HepG2 (cell line): Measurements from ENCODE around the gene PIP4K2B. TPM values are rescaled to one million over a fixed set of nuclear protein-coding genes. Genes with fewer than 3 reads are reported as not detected.

Source experiments
- ATF4 ChIP-seq, 2 experiments: fragments of 450-650 bp in 1 of 2; sonication (generic) in 1 of 2; formaldehyde crosslinking; IDR thresholded peaks; 2 replicates each; pipeline versions ENCODE4 v1.5.0 to v1.8.0; 2020 to 2022; ENCODE audit warnings: mild to moderate bottlenecking in 1 of 2, missing genetic modification reagents in 1 of 2
- BRCA1 ChIP-seq: sonication (generic); formaldehyde crosslinking; IDR thresholded peaks from 2 replicates; pipeline ENCODE4 v1.4.0; 2020; ENCODE audit warnings: missing genetic modification reagents
- BRD4 ChIP-seq: sonication (generic); formaldehyde crosslinking; IDR thresholded peaks from 2 replicates; pipeline ENCODE4 v1.4.0; 2020; ENCODE audit warnings: missing genetic modification reagents
- FIP1L1 ChIP-seq: fragments of 200-400 bp; formaldehyde crosslinking; IDR thresholded peaks from 2 replicates; pipeline ENCODE4 v1.6.1; 2018; ENCODE audit warnings: low read depth, mild to moderate bottlenecking, low read length, moderate library complexity, borderline replicate concordance; ENCODE audit not compliant: insufficient read depth
- FOXC1 ChIP-seq: sonication (generic); formaldehyde crosslinking; IDR thresholded peaks from 2 replicates; pipeline ENCODE4 v1.8.0; 2022; ENCODE audit warnings: mild to moderate bottlenecking, missing genetic modification reagents, borderline replicate concordance
- FOXK1 ChIP-seq: sonication (generic); formaldehyde crosslinking; IDR thresholded peaks from 2 replicates; pipeline ENCODE4 v1.4.0; 2020; ENCODE audit warnings: low read depth, missing genetic modification reagents, borderline replicate concordance
- GATAD1 ChIP-seq: IDR thresholded peaks from 2 replicates; pipeline ENCODE4 v1.6.1; 2016; ENCODE audit warnings: missing genetic modification reagents, missing compliant biosample characterization
- IRF9 ChIP-seq: sonication (generic); formaldehyde crosslinking; IDR thresholded peaks from 2 replicates; pipeline ENCODE4 v1.8.0; 2022; ENCODE audit warnings: missing genetic modification reagents, mild to moderate bottlenecking, borderline replicate concordance
- JUN ChIP-seq: sonication (generic); formaldehyde crosslinking; IDR thresholded peaks from 2 replicates; pipeline ENCODE4 v1.4.0; 2020; ENCODE audit warnings: mild to moderate bottlenecking, missing genetic modification reagents
- MIER3 ChIP-seq: IDR thresholded peaks from 2 replicates; pipeline ENCODE4 v1.6.1; 2016; ENCODE audit warnings: missing compliant biosample characterization, borderline replicate concordance
- MYC ChIP-seq: sonication (generic); formaldehyde crosslinking; IDR thresholded peaks from 2 replicates; pipeline ENCODE4 v1.9.0; 2021; ENCODE audit warnings: missing genetic modification reagents, borderline replicate concordance
- PAWR ChIP-seq: sonication (generic); formaldehyde crosslinking; IDR thresholded peaks from 2 replicates; pipeline ENCODE4 v1.4.0; 2020; ENCODE audit warnings: missing genetic modification reagents, mild to moderate bottlenecking, borderline replicate concordance
- PPARG ChIP-seq: conservative IDR thresholded peaks from 2 replicates; pipeline ENCODE4 v1.6.1; 2016; ENCODE audit warnings: missing biosample characterization, missing genetic modification reagents
- RBFOX2 ChIP-seq: fragments of 200-400 bp; formaldehyde crosslinking; IDR thresholded peaks from 2 replicates; pipeline ENCODE4 v1.6.1; 2017; ENCODE audit warnings: low read depth, mild to moderate bottlenecking, low read length
- TFDP1 ChIP-seq: IDR thresholded peaks from 2 replicates; pipeline ENCODE4 v1.6.1; 2016; ENCODE audit warnings: missing compliant biosample characterization, missing genetic modification reagents, borderline replicate concordance
- YEATS2 ChIP-seq: sonication (generic); formaldehyde crosslinking; IDR thresholded peaks from 2 replicates; pipeline ENCODE4 v1.4.0; 2020; ENCODE audit warnings: missing genetic modification reagents, borderline replicate concordance
- ZBTB42 ChIP-seq: sonication (generic); formaldehyde crosslinking; IDR thresholded peaks from 2 replicates; pipeline ENCODE4 v1.5.0; 2020; ENCODE audit warnings: mild to moderate bottlenecking, missing genetic modification reagents
- ZFYVE20 ChIP-seq: sonication (generic); formaldehyde crosslinking; IDR thresholded peaks from 2 replicates; pipeline ENCODE4 v1.8.0; 2023; ENCODE audit warnings: low read depth, mild to moderate bottlenecking, moderate library complexity, missing genetic modification reagents, borderline replicate concordance
- ZMYM2 ChIP-seq: sonication (generic); formaldehyde crosslinking; IDR thresholded peaks from 2 replicates; pipeline ENCODE4 v1.8.0; 2022; ENCODE audit warnings: mild to moderate bottlenecking, missing genetic modification reagents
- ZNF232 ChIP-seq: sonication (generic); formaldehyde crosslinking; IDR thresholded peaks from 2 replicates; pipeline ENCODE4 v1.4.0; 2020; ENCODE audit warnings: missing genetic modification reagents, borderline replicate concordance
- ZNF30 ChIP-seq: sonication (generic); formaldehyde crosslinking; IDR thresholded peaks from 2 replicates; pipeline ENCODE4 v1.5.0; 2020; ENCODE audit warnings: mild to moderate bottlenecking, missing genetic modification reagents
- ZNF468 ChIP-seq: sonication (generic); formaldehyde crosslinking; IDR thresholded peaks from 2 replicates; pipeline ENCODE4 v1.8.0; 2022; ENCODE audit warnings: mild to moderate bottlenecking, moderate library complexity, missing genetic modification reagents
- ZNF564 ChIP-seq: sonication (generic); formaldehyde crosslinking; IDR thresholded peaks from 2 replicates; pipeline ENCODE4 v1.8.1; 2023; ENCODE audit warnings: mild to moderate bottlenecking, missing genetic modification reagents
- ZNF749 ChIP-seq: sonication (generic); formaldehyde crosslinking; IDR thresholded peaks from 2 replicates; pipeline ENCODE4 v1.8.0; 2022; ENCODE audit warnings: mild to moderate bottlenecking, missing genetic modification reagents, moderate library complexity, borderline replicate concordance
- polyA plus RNA-seq, 8 experiments: library from polyadenylated mRNA; depleted of rRNA in 3 of 8; stranded (reverse) in 7 of 8; unstranded in 1 of 8; fragments of >200 nt; fragmentation: Illumina TruSeq in 4 of 8; extraction: Trizol in 4 of 8; gene quantifications; 2 replicates each; pipeline versions ENCODE4 v1.2.1 to v1.2.3, GENCODE V29; 2011 to 2016; ENCODE audit warnings: low read depth in 4 of 8, missing spikeins in 1 of 8, mixed read lengths in 1 of 8; ENCODE audit not compliant: insufficient read depth in 1 of 8
- total RNA-seq, 5 experiments: library from RNA; depleted of rRNA; stranded (reverse); fragments of >200 nt; fragmentation: Illumina TruSeq; extraction: Trizol; gene quantifications; 2 replicates each; pipeline ENCODE4 v1.2.3, GENCODE V29; 2016; ENCODE audit warnings: low read depth in 1 of 5
- TF ChIP-seq, protein P1 (sequence below): IDR thresholded peaks from 2 replicates; pipeline ENCODE4 v1.6.1; 2016; ENCODE audit warnings: low read depth, borderline replicate concordance

The PIP4K2B gene
- total and polyA plus RNA-seq, 2 of the 13 experiments (the other 11 are each of a cell fraction or from before 2014, with no cell fraction given) = 20.4 to 54.0 TPM

- TF ChIP-seq FOXK1 (CRISPR knock-in tag) (no peak), BRD4 (no peak; the same call in 1 of the 2 replicates), RBFOX2 (no peak), ZMYM2 (no peak), ZFYVE20 (CRISPR knock-in tag) (peak; percentile 73; the same call in 1 of the 2 replicates), PAWR (CRISPR knock-in tag) (no peak), MIER3 (CRISPR knock-in tag) (peak; percentile 60; the same call in 1 of the 2 replicates), ZNF564 (CRISPR knock-in tag) (peak; percentile 59; the same call in 1 of the 2 replicates), ZNF30 (CRISPR knock-in tag) (no peak), IRF9 (peak; percentile 77), YEATS2 (CRISPR knock-in tag) (no peak), TFDP1 (CRISPR knock-in tag) (peak; percentile 56; the same call in 1 of the 2 replicates), ZNF232 (CRISPR knock-in tag) (no peak; the same call in 1 of the 2 replicates), ZNF749 (CRISPR knock-in tag) (no peak; the same call in 1 of the 2 replicates), FIP1L1 (no peak), GATAD1 (CRISPR knock-in tag) (peak; percentile 62; the same call in 1 of the 2 replicates), FOXC1 (peak; percentile 53; the same call in 1 of the 2 replicates), MYC (CRISPR knock-in tag) (peak; percentile 74), JUN (CRISPR knock-in tag) (no peak), BRCA1 (CRISPR knock-in tag) (no peak), ATF4 (CRISPR knock-in tag; IDR thresholded peaks at IDR 0.05) (no peak), ZNF468 (CRISPR knock-in tag) (no peak), ZBTB42 (CRISPR knock-in tag) (no peak), PPARG (no peak)
- TF ChIP-seq, protein P1, sequence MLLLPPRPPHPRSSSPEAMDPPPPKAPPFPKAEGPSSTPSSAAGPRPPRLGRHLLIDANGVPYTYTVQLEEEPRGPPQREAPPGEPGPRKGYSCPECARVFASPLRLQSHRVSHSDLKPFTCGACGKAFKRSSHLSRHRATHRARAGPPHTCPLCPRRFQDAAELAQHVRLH (CRISPR knock-in tag) = peak; percentile 66; the same call in 1 of the 2 replicates
Observed at GRCh38 chr17:38798614-38799500, 499 bp downstream of the PIP4K2B start (continued).
